Right lobe of liver (tissue), 6 donors: ENCODE results near the gene CCDC68. TPM values are rescaled to one million over a fixed set of nuclear protein-coding genes. Genes with fewer than 3 reads are reported as not detected.

Source experiments
- ATAC-seq, 4 donors: fragments of 200-7000 bp; cut with Tn5 transposase; one replicate each; pipeline ENCODE4 v1.9.1; 2020; ENCODE audit warnings: mild to moderate bottlenecking in 4 of 4, moderate library complexity in 4 of 4
- DNase-seq, 3 donors: peaks; one replicate each; pipeline ENCODE4 v3.0.0-alpha.2; 2020
- H3K27ac ChIP-seq, 3 donors: fragments of 200-600 bp; one replicate each; pipeline ENCODE4 v1.8.0; 2022
- H3K27me3 ChIP-seq, 2 donors: fragments of 200-600 bp; one replicate each; pipeline ENCODE4 v1.8.0; 2022
- H3K36me3 ChIP-seq, 4 donors: fragments of 200-600 bp; sonication (generic) in 1 of 4; one replicate each; pipeline versions ENCODE4 v1.5.1 to v1.8.0; 2017 to 2022; ENCODE audit warnings: control low read depth in 1 of 4
- H3K4me1 ChIP-seq, 4 donors: fragments of 200-600 bp; sonication (generic) in 1 of 4; one replicate each; pipeline versions ENCODE4 v1.5.1 to v1.8.0; 2017 to 2022; ENCODE audit warnings: control low read depth in 1 of 4
- H3K4me3 ChIP-seq, 3 donors: fragments of 200-600 bp; one replicate each; pipeline ENCODE4 v1.8.0; 2022
- H3K9me3 ChIP-seq, 4 donors: fragments of 200-600 bp; sonication (generic) in 1 of 4; one replicate each; pipeline versions ENCODE4 v1.5.1 to v1.8.0; 2017 to 2022; ENCODE audit warnings: control low read depth in 1 of 4
- POLR2A ChIP-seq: fragments of 450-650 bp; IDR thresholded peaks from one replicate; pipeline ENCODE4 v1.6.1; 2017; ENCODE audit warnings: antibody characterized with exemption, mild to moderate bottlenecking
- WGBS: methylation state at CpG from one replicate; pipeline ENCODE4 v1.1.6; 2018; ENCODE audit warnings: low coverage, low lambda C conversion rate; ENCODE audit not compliant: insufficient coverage; ENCODE audit errors: missing lambda C conversion rate; 5-methylcytosine and 5-hydroxymethylcytosine counted together
- intact Hi-C, 2 donors: fragments of 100-400 bp; cut with DNase I; formaldehyde crosslinking; loops; one replicate each; pipeline versions ENCODE4 v1.11.2 to v1.14.1; 2022
- total RNA-seq, 6 experiments: library from RNA; depleted of rRNA in 2 of 6; stranded (reverse); fragments of >200 nt in 2 of 6; fragmentation: NEBNext Ultra II Directional in 3 of 6; extraction: Animal tissue kit (Norgen Biotek cat#: 25700) in 3 of 6; gene quantifications; one replicate each; pipeline versions ENCODE4 v1.1.0 to v1.2.4, GENCODE V29; 2016 to 2023
- TF ChIP-seq, protein P1 (sequence below), 4 donors: fragments of 200-600 bp in 3 of 4; fragments of 450-650 bp in 1 of 4; IDR thresholded peaks; one replicate each; pipeline versions ENCODE4 v1.5.1 to v1.8.0; 2016 to 2022; ENCODE audit warnings: antibody characterized with exemption in 4 of 4, mild to moderate bottlenecking in 2 of 4
- donor health status: DM: no; HTN: yes; CAD: no.
- donor health status: DM: no; HTN: no; CAD: no.
- donor health status: DM: no; HTN: no; CAD: no.
- donor health status: DM: no; HTN: yes; CAD: no.
- donor health status: DM: no; HTN: yes; CAD: no.

The CCDC68 gene
- total RNA-seq, 6 experiments from 2014 or later: 3.1 to 17.3 (median 9.3) TPM

DNA sequence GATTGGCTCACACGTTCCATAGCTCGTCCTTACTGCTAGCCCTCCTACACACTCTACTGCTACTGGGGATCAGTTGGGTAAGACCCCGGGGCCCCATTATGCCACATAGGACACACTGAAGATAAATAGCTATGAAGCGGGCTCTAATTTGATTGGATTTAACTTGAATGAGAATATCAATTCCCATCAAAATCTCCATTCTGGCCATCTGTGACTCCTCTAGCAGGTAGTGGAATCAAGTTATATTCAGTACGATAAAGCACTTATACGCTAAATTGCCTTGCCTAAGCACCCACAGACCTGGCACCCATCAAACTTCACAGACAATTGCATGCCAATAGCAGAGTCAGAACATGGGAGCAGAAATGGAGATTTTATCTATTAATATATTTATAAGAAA, 39.8 kb downstream of the CCDC68 start:
- no peaks in the 10 kb centered on the region for H3K27me3 ChIP-seq
- intact Hi-C loops: no loop called here
- no peak overlapping the region for H3K4me3 ChIP-seq
- TF ChIP-seq, protein P1, sequence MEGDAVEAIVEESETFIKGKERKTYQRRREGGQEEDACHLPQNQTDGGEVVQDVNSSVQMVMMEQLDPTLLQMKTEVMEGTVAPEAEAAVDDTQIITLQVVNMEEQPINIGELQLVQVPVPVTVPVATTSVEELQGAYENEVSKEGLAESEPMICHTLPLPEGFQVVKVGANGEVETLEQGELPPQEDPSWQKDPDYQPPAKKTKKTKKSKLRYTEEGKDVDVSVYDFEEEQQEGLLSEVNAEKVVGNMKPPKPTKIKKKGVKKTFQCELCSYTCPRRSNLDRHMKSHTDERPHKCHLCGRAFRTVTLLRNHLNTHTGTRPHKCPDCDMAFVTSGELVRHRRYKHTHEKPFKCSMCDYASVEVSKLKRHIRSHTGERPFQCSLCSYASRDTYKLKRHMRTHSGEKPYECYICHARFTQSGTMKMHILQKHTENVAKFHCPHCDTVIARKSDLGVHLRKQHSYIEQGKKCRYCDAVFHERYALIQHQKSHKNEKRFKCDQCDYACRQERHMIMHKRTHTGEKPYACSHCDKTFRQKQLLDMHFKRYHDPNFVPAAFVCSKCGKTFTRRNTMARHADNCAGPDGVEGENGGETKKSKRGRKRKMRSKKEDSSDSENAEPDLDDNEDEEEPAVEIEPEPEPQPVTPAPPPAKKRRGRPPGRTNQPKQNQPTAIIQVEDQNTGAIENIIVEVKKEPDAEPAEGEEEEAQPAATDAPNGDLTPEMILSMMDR (IDR thresholded peaks at IDR 0.05): no peak
- no peak for TF ChIP-seq POLR2A
- no peaks in the 10 kb centered on the region for H3K4me1 ChIP-seq
- peaks cover 0 to 2% (median under 1%) of the 10 kb centered on the region in 4 donors for H3K36me3 ChIP-seq
- H3K27ac ChIP-seq: no peak overlapping the region
- no peaks in the 10 kb centered on the region for H3K9me3 ChIP-seq
- no peak for DNase-seq
- 79% methylated on average over 6 of the region's 6 CpGs for WGBS
- ATAC-seq: no peak

DNA sequence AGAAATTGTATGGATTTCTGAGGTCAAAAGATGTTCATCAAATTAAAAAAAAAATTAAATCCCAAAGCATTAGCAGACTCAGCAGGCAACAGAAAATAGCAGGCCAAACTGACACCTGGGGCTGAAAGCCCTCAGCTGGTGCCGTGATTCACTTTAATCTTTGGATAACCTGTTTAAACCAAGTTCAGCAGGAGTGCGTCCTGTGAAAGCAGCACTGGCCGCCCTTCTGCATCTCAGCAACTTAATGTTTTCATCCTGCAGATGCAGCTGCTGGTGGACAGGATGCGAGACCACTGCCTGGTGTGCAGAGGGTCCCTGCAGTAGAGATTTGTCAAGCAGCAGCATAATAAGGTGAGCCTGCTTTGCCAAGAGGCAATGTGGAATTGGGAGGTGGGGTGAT, 41.2 kb downstream of the CCDC68 start:
- ATAC-seq (no peak), DNase-seq (no peak)
- intact Hi-C loops: no loop called here
- no peaks in the 10 kb centered on the region for H3K4me1 ChIP-seq
- TF ChIP-seq, protein P1 (IDR thresholded peaks at IDR 0.05): no peak
- no peak for TF ChIP-seq POLR2A
- no peak overlapping the region for H3K4me3 ChIP-seq
- H3K27me3 ChIP-seq: no peaks in the 10 kb centered on the region
- peaks cover 0 to 2% (median under 1%) of the 10 kb centered on the region in 4 donors for H3K36me3 ChIP-seq
- 93% methylated on average over 2 of the region's 4 CpGs for whole genome bisulfite sequencing
- H3K27ac ChIP-seq: no peak overlapping the region
- no peaks in the 10 kb centered on the region for H3K9me3 ChIP-seq

DNA sequence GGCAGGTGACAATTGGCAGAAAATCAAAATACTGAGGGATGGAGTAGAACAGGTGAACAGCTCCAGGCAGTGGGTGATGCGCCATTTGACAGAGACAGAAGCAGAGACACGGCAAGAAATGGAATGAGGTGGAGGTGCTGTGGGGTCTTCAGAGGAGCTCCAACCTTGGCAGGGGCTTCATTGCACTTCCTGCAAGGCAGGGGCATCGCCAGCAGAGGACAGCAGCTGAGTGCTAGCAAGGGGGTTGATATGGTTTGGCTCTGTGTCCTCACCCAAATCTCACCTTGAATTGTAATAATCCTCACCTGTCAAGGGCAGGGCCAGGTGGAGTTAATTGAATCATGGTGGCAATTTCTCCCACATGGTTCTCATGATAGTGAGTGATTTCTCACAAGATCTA, 42.8 kb downstream of the CCDC68 start:
- Histone ChIP-seq H3K4me1 (no peaks in the 10 kb centered on the region), H3K4me3 (no peak overlapping the region), H3K9me3 (no peaks in the 10 kb centered on the region), H3K27me3 (no peaks in the 10 kb centered on the region), H3K27ac (no peak overlapping the region), H3K36me3 (peaks cover 0 to 2% (median under 1%) of the 10 kb centered on the region in 4 donors)
- 100% methylated on average over 1 of the region's 3 CpGs for WGBS
- ATAC-seq (no peak), DNase-seq (no peak)
- TF ChIP-seq, protein P1 (IDR thresholded peaks at IDR 0.05): no peak
- no peak for TF ChIP-seq POLR2A
- intact Hi-C loops: no loop called here

DNA sequence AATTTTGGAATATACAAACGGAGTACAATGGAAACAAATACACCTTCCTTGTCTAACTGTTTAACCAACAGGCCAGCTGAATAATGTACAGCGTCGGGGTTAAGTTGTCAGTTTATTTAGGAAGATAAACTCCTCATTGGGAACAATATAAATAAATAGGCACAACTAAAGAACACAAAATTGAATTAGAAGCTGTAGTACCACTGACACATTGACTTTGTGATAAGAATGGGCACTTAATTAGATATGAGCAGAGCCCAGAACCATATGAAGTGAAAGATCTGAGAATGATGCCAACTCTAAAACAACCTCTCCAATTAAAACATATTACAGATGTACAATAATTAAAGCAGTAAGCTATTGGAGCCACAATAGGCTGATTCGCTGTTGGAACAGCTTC, 44.4 kb downstream of the CCDC68 start:
- intact Hi-C loops: no loop called here
- 77% methylated on average over 4 of the region's 4 CpGs for WGBS
- peaks cover 0 to 2% (median under 1%) of the 10 kb centered on the region in 4 donors for H3K36me3 ChIP-seq

More for the DNA sequence above, 44.4 kb downstream of the CCDC68 start:
- Histone ChIP-seq H3K4me1 (no peaks in the 10 kb centered on the region), H3K9me3 (no peaks in the 10 kb centered on the region), H3K27me3 (no peaks in the 10 kb centered on the region), H3K4me3 (no peak overlapping the region), H3K27ac (no peak overlapping the region)
- ATAC-seq: no peak
- no peak for DNase-seq
- TF ChIP-seq, protein P1 (IDR thresholded peaks at IDR 0.05): no peak
- TF ChIP-seq POLR2A: no peak
